Sigmoid colon (tissue), 4 donors: ENCODE data around the gene RAI2.

Experiments
- POLR2A ChIP-seq, 2 donors: fragments of 450-650 bp; IDR thresholded peaks; one replicate each; pipeline ENCODE4 v1.6.1; 2016; ENCODE audit warnings: antibody characterized with exemption in 2 of 2, mild to moderate bottlenecking in 2 of 2, moderate library complexity in 2 of 2
- POLR2AphosphoS5 ChIP-seq, 4 donors: sonication (generic); formaldehyde crosslinking; IDR thresholded peaks; one replicate each; pipeline ENCODE4 v1.6.1; 2017; ENCODE audit warnings: antibody characterized with exemption in 4 of 4
- TF ChIP-seq, protein P1 (sequence below), 4 experiments: fragments of 450-650 bp in 3 of 4; fragments of 200-600 bp in 1 of 4; IDR thresholded peaks; one replicate each; pipeline ENCODE4 v1.5.1; 2016 to 2019; ENCODE audit warnings: antibody characterized with exemption in 4 of 4, mild to moderate bottlenecking in 3 of 4, moderate library complexity in 2 of 4

DNA sequence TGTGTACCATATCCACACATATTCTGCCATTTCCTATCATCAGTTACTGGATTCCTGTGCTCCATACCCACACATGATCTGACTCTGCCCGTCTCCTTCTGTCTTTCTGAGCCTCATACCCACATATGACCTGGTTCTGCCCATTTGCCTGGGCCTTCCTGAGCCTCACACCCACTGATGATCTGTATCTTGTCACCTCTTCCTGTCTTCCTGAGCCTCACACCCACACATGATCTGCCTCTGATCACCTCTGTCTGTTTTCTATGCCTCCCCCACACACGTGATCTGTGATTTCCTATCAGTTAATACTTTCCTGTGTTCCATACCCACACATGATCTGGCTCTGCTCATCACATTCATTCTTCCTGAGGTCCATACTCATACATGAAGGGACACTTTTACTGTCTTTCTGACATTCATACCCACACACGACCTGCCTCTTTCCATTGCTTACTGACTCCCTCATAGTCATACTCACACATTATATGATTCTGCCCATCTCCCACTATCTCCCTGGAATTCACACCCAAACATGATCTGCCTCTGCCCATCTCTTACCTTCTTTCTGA lies 91.3 kb downstream of the RAI2 start:
- TF ChIP-seq, protein P1, sequence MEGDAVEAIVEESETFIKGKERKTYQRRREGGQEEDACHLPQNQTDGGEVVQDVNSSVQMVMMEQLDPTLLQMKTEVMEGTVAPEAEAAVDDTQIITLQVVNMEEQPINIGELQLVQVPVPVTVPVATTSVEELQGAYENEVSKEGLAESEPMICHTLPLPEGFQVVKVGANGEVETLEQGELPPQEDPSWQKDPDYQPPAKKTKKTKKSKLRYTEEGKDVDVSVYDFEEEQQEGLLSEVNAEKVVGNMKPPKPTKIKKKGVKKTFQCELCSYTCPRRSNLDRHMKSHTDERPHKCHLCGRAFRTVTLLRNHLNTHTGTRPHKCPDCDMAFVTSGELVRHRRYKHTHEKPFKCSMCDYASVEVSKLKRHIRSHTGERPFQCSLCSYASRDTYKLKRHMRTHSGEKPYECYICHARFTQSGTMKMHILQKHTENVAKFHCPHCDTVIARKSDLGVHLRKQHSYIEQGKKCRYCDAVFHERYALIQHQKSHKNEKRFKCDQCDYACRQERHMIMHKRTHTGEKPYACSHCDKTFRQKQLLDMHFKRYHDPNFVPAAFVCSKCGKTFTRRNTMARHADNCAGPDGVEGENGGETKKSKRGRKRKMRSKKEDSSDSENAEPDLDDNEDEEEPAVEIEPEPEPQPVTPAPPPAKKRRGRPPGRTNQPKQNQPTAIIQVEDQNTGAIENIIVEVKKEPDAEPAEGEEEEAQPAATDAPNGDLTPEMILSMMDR (IDR thresholded peaks at IDR 0.05) = no peak
- no peak for TF ChIP-seq POLR2A (IDR thresholded peaks at IDR 0.05)
- no peak for TF ChIP-seq POLR2AphosphoS5 (IDR thresholded peaks at IDR 0.05)
